Progenitor cell of endocrine pancreas (in vitro differentiated cells): Measurements from ENCODE around the gene NAPB. TPM values are rescaled to one million over a fixed set of nuclear protein-coding genes. Genes with fewer than 3 reads are reported as not detected.
A peak's percentile ranks its signal among the peaks of the same experiment; 100 is the strongest.

ENCODE experiments used
- DNase-seq: peaks from one replicate; pipeline ENCODE4 v3.0.0; 2021; ENCODE audit warnings: low spot score; ENCODE audit not compliant: unreplicated experiment
- H3K27ac Mint-ChIP-seq: 2 replicates; pipeline ENCODE4 v1.8.0; 2021; ENCODE audit warnings: mild to moderate bottlenecking, moderate library complexity, mixed read lengths
- H3K27me3 Mint-ChIP-seq: 2 replicates; pipeline ENCODE4 v1.8.0; 2021; ENCODE audit warnings: mixed read lengths
- H3K36me3 Mint-ChIP-seq: 2 replicates; pipeline ENCODE4 v1.8.0; 2022; ENCODE audit warnings: mixed read lengths; ENCODE audit not compliant: insufficient read depth
- H3K4me1 Mint-ChIP-seq: 2 replicates; pipeline ENCODE4 v1.8.0; 2021; ENCODE audit warnings: low read depth, mixed read lengths
- H3K4me3 Mint-ChIP-seq: 2 replicates; pipeline ENCODE4 v1.8.0; 2021; ENCODE audit warnings: low read depth, mild to moderate bottlenecking, moderate library complexity, mixed read lengths
- H3K9me3 Mint-ChIP-seq: 2 replicates; pipeline ENCODE4 v1.8.0; 2021; ENCODE audit warnings: low read depth, mixed read lengths
- total RNA-seq: library from RNA; stranded (reverse); gene quantifications from 2 replicates; pipeline ENCODE4 v1.2.1, GENCODE V29; 2021
- TF ChIP-seq, protein P1 (sequence below): fragments of 200-600 bp; sonication (generic); IDR thresholded peaks from one replicate; pipeline ENCODE4 v1.5.0; 2021; ENCODE audit warnings: antibody characterized with exemption, mild to moderate bottlenecking; ENCODE audit not compliant: unreplicated experiment

The NAPB gene
- total RNA-seq, 1 donor from 2014 or later: 22.2 TPM

DNA sequence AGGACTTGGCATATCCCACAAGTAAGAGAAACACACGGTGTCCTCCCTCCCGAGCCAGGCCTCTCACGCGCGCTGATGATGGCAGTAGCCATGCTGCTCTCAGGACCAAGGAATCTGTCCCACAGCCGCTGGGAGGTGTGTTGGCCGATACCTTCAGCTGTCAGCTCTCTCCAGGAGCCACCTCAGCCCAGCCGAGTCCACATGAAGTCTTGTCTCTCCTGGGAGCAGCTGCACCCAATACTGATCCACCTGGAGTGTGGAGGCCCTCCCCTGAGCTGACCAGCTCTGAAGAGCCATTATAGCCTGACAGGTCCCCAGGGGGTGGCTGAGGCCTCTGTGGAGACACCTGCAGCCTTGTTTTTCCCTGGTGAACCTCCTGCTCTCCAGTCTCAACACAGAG is 94.5 kb downstream of the NAPB start:
- Mint-ChIP-seq H3K4me3 (no peak overlapping the region), H3K27me3 (peaks cover 13% of the 10 kb centered on the region), H3K9me3 (no peaks in the 10 kb centered on the region), H3K36me3 (no peaks in the 10 kb centered on the region), H3K4me1 (no peaks in the 10 kb centered on the region), H3K27ac (no peak overlapping the region)
- TF ChIP-seq, protein P1, sequence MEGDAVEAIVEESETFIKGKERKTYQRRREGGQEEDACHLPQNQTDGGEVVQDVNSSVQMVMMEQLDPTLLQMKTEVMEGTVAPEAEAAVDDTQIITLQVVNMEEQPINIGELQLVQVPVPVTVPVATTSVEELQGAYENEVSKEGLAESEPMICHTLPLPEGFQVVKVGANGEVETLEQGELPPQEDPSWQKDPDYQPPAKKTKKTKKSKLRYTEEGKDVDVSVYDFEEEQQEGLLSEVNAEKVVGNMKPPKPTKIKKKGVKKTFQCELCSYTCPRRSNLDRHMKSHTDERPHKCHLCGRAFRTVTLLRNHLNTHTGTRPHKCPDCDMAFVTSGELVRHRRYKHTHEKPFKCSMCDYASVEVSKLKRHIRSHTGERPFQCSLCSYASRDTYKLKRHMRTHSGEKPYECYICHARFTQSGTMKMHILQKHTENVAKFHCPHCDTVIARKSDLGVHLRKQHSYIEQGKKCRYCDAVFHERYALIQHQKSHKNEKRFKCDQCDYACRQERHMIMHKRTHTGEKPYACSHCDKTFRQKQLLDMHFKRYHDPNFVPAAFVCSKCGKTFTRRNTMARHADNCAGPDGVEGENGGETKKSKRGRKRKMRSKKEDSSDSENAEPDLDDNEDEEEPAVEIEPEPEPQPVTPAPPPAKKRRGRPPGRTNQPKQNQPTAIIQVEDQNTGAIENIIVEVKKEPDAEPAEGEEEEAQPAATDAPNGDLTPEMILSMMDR: no peak
- no peak for DNase-seq

DNA sequence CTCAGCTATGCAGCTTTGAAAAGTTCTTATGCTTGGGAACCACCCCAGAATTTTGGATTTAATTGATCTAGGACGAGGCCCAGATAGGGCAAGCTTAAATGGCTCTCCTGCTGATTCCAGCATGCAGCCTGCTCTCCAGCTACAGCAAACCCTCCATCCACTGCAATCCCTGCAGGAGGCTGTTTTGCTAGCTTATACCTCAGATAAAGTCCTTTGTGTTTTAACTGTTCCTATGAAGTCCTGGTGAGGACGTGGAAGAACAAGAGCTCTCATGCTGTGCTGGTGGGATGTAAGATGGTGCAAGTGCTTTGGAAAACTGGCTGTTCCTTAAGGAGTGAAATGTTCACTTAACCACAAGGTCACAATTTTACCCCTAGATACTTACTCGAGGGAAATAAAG is 96.2 kb downstream of the NAPB start:
- H3K4me1 Mint-ChIP-seq: no peaks in the 10 kb centered on the region

More for the DNA sequence above, 96.2 kb downstream of the NAPB start:
- Mint-ChIP-seq H3K9me3 (no peaks in the 10 kb centered on the region), H3K27ac (peak overlapping the region; percentile 39), H3K27me3 (peaks cover 10% of the 10 kb centered on the region), H3K36me3 (no peaks in the 10 kb centered on the region), H3K4me3 (no peak overlapping the region)
- TF ChIP-seq, protein P1: no peak
- DNase-seq: no peak

Other genes with a start within 250 kb of the NAPB start
- 19.2 and 21.2 TPM in 2 replicates for gene NXT1, start 70.7 kb downstream of the NAPB start, total RNA-seq
- gene GZF1, start 59.3 kb downstream of the NAPB start, total RNA-seq: 14.3 and 17.8 TPM in 2 replicates
- not detected in 2 replicates for gene CSTL1, start 18.2 kb upstream of the NAPB start, total RNA-seq
- gene CST11, start 31.4 kb upstream of the NAPB start, total RNA-seq: not detected in 2 replicates
- gene CST8, start 69.6 kb upstream of the NAPB start, total RNA-seq: not detected in 2 replicates
- gene CST9L, start 147.0 kb upstream of the NAPB start, total RNA-seq: not detected in 2 replicates
- gene CST9, start 184.4 kb upstream of the NAPB start, total RNA-seq: not detected in 2 replicates
- 247 and 257 TPM in 2 replicates for gene CST3, start 216.5 kb upstream of the NAPB start, total RNA-seq